HCT116 (cell line): Measurements from ENCODE around the gene SPOP. TPM values are rescaled to one million over a fixed set of nuclear protein-coding genes. Genes with fewer than 3 reads are reported as not detected.

ENCODE experiments used
- ATAC-seq: fragments of 200-7000 bp; cut with Tn5 transposase; 2 replicates; pipeline ENCODE4 v1.9.1; 2020; ENCODE audit warnings: mild to moderate bottlenecking, moderate library complexity
- BruUV-seq: library from RNA; stranded (reverse); fragments of 400-500 nt; replicated peaks from 2 replicates; lab custom pipeline; 2021; lab: Mats Ljungman, UMichigan
- CTCF ChIA-PET: fragments of 300-600 bp; sonication (Branson Sonifier 250); formaldehyde crosslinking; loops from one replicate; lab custom pipeline; 2021; ENCODE audit warnings: antibody characterized with exemption; lab: Charles Lee
- POLR2A ChIA-PET: fragments of 300-600, 350-600 bp; sonication (Branson Sonifier 250); formaldehyde crosslinking; loops from one replicate; lab custom pipeline; 2021; ENCODE audit warnings: antibody characterized with exemption; lab: Charles Lee
- RAD21 ChIA-PET, 2 experiments: fragments of 300-600 bp; sonication (Branson Sonifier 250); formaldehyde crosslinking; loops; one replicate each; lab custom pipeline; 2023; ENCODE audit warnings: low total read pairs in 2 of 2; ENCODE audit not compliant: uncharacterized antibody in 2 of 2, unreplicated experiment in 2 of 2, low non-redundant PET in 1 of 2; lab: Charles Lee
- DNase-seq: peaks from one replicate; pipeline ENCODE4 v3.0.0-alpha.2; 2010; ENCODE audit warnings: low read depth, low spot score
- H2AFZ ChIP-seq: fragments of 200-600 bp; shearing (Covaris generic), sonication (generic); 2 replicates; pipeline ENCODE4 v1.6.1; 2017; ENCODE audit warnings: low read depth, mixed run types, mixed read lengths, antibody characterized with exemption, low read length; ENCODE audit not compliant: poor library complexity, severe bottlenecking
- H3K27ac ChIP-seq: 2 replicates; pipeline ENCODE4 v1.5.1; 2012; ENCODE audit warnings: low read depth, low read length
- H3K27me3 ChIP-seq: fragments of 200-600 bp; sonication (generic); 2 replicates; pipeline ENCODE4 v1.6.1; 2016; ENCODE audit warnings: mixed run types, low read length, mixed read lengths; ENCODE audit not compliant: insufficient read depth
- H3K36me3 ChIP-seq, 2 experiments: fragments of 200-500 bp in 1 of 2; fragments of 200-600 bp in 1 of 2; sonication (Bioruptor generic) in 1 of 2; sonication (generic) in 1 of 2; 2 replicates each; pipeline versions ENCODE4 v1.5.1 to v1.6.1; 2014 to 2016; ENCODE audit warnings: low read length in 2 of 2, inconsistent platforms in 1 of 2, mixed read lengths in 1 of 2, mixed run types in 1 of 2; ENCODE audit not compliant: insufficient read depth in 2 of 2, control insufficient read depth in 1 of 2
- H3K4me1 ChIP-seq, 2 experiments: fragments of 200-600 bp in 1 of 2; sonication (generic) in 1 of 2; 2 replicates each; pipeline versions ENCODE4 v1.5.1 to v1.6.1; 2012 to 2017; ENCODE audit warnings: low read length in 2 of 2, inconsistent platforms in 1 of 2, mild to moderate bottlenecking in 1 of 2, mixed read lengths in 1 of 2, mixed run types in 1 of 2, moderate library complexity in 1 of 2; ENCODE audit not compliant: insufficient read depth in 2 of 2, control insufficient read depth in 1 of 2
- H3K4me2 ChIP-seq: fragments of 200-600 bp; sonication (generic); 2 replicates; pipeline ENCODE4 v1.6.1; 2017; ENCODE audit warnings: mixed run types, low read length, mixed read lengths
- H3K4me3 ChIP-seq, 2 experiments: fragments of 200-600 bp in 1 of 2; sonication (generic) in 1 of 2; replicated peaks in 1 of 2; 2 replicates each; pipeline ENCODE4 v1.5.1; 2011 to 2016; ENCODE audit warnings: low read length in 2 of 2, control low read depth in 1 of 2, low read depth in 1 of 2, mild to moderate bottlenecking in 1 of 2, mixed read lengths in 1 of 2, mixed run types in 1 of 2
- H3K79me2 ChIP-seq: fragments of 200-600 bp; sonication (generic); 2 replicates; pipeline ENCODE4 v1.6.1; 2017; ENCODE audit warnings: mild to moderate bottlenecking, mixed run types, low read length, moderate library complexity, mixed read lengths; ENCODE audit not compliant: insufficient read depth
- H3K9ac ChIP-seq: fragments of 200-600 bp; sonication (generic); 2 replicates; pipeline ENCODE4 v1.6.1; 2016; ENCODE audit warnings: low read length, mixed read lengths
- H3K9me2 ChIP-seq: fragments of 200-600 bp; sonication (generic), shearing (Covaris generic); 2 replicates; pipeline ENCODE4 v1.6.1; 2017; ENCODE audit warnings: mixed run types, mild to moderate bottlenecking, moderate library complexity; ENCODE audit not compliant: insufficient read depth
- H3K9me3 ChIP-seq, 2 experiments: fragments of 200-500 bp in 1 of 2; fragments of 200-600 bp in 1 of 2; sonication (Bioruptor generic) in 1 of 2; sonication (generic) in 1 of 2; 2 replicates each; pipeline ENCODE4 v1.6.1; 2014 to 2017; ENCODE audit warnings: low read length in 2 of 2, mixed read lengths in 2 of 2, inconsistent platforms in 1 of 2, low read depth in 1 of 2, mild to moderate bottlenecking in 1 of 2, mixed run types in 1 of 2, moderate library complexity in 1 of 2; ENCODE audit not compliant: control insufficient read depth in 1 of 2, insufficient read depth in 1 of 2
- H4K20me1 ChIP-seq: fragments of 200-600 bp; sonication (generic), shearing (Covaris generic); 2 replicates; pipeline ENCODE4 v1.6.1; 2017; ENCODE audit warnings: mixed run types, mild to moderate bottlenecking, moderate library complexity; ENCODE audit not compliant: insufficient read depth
- CEBPB ChIP-seq: IDR thresholded peaks from 2 replicates; pipeline ENCODE4 v1.6.1; 2012; ENCODE audit warnings: low read depth
- EZH2 ChIP-seq: fragments of 200-600 bp; sonication (generic); IDR thresholded peaks from 2 replicates; pipeline ENCODE4 v1.6.1; 2017; ENCODE audit warnings: antibody characterized with exemption, mixed run types
- FOSL1 ChIP-seq: IDR thresholded peaks from 2 replicates; pipeline ENCODE4 v1.6.1; 2012; ENCODE audit warnings: low read depth
- JUND ChIP-seq: IDR thresholded peaks from 2 replicates; pipeline ENCODE4 v1.6.1; 2012
- MAX ChIP-seq: IDR thresholded peaks from 2 replicates; pipeline ENCODE4 v1.6.1; 2012
- POLR2AphosphoS5 ChIP-seq: IDR thresholded peaks from 2 replicates; pipeline ENCODE4 v1.6.1; 2011; ENCODE audit warnings: mild to moderate bottlenecking, low read depth, low read length, moderate library complexity
- RAD21 ChIP-seq: IDR thresholded peaks from 2 replicates; pipeline ENCODE4 v1.6.1; 2012; ENCODE audit warnings: low read depth, mild to moderate bottlenecking
- SIN3A ChIP-seq: IDR thresholded peaks from 2 replicates; pipeline ENCODE4 v1.6.1; 2012; ENCODE audit warnings: low read depth
- SP1 ChIP-seq: IDR thresholded peaks from 2 replicates; pipeline ENCODE4 v1.6.1; 2012; ENCODE audit warnings: low read depth
- SRF ChIP-seq: IDR thresholded peaks from 2 replicates; pipeline ENCODE4 v1.6.1; 2012; ENCODE audit warnings: low read depth
- YY1 ChIP-seq: IDR thresholded peaks from 2 replicates; pipeline ENCODE4 v1.6.1; 2011; ENCODE audit warnings: low read length, low read depth, moderate library complexity, mild to moderate bottlenecking; ENCODE audit not compliant: insufficient replicate concordance; ENCODE audit errors: extremely low read depth
- ZFX ChIP-seq: fragments of 450-650 bp; IDR thresholded peaks from 2 replicates; pipeline ENCODE4 v1.6.1; 2017
- intact Hi-C: fragments of 100-400 bp; cut with micrococcal nuclease; formaldehyde crosslinking; loops from 2 replicates; pipeline ENCODE4 v1.10.0; 2022
- total RNA-seq: library from RNA; stranded (reverse); gene quantifications from one replicate; pipeline ENCODE4 v1.2.1, GENCODE V29; 2021; ENCODE audit not compliant: unreplicated experiment
- TF ChIP-seq, protein P1 (sequence below): IDR thresholded peaks from 2 replicates; pipeline ENCODE4 v1.6.1; 2011; ENCODE audit warnings: mild to moderate bottlenecking, low read length, moderate library complexity; ENCODE audit not compliant: insufficient replicate concordance; ENCODE audit errors: extremely low read depth
- TF ChIP-seq, protein P2 (sequence below): IDR thresholded peaks from 2 replicates; pipeline ENCODE4 v1.6.1; 2012; ENCODE audit warnings: low read depth
- TF ChIP-seq, protein P3 (sequence below): IDR thresholded peaks from 2 replicates; pipeline ENCODE4 v1.6.1; 2012
- TF ChIP-seq, protein P4 (sequence below), 3 experiments: fragments of 200-600 bp in 1 of 3; sonication (generic) in 1 of 3; IDR thresholded peaks in 2 of 3; conservative IDR thresholded peaks in 1 of 3; 2 replicates each; pipeline ENCODE4 v1.5.1; 2012 to 2017; ENCODE audit warnings: low read depth in 2 of 3, low read length in 2 of 3, antibody characterized with exemption in 1 of 3, borderline replicate concordance in 1 of 3, control low read depth in 1 of 3, mild to moderate bottlenecking in 1 of 3, mixed read lengths in 1 of 3, mixed run types in 1 of 3, moderate library complexity in 1 of 3; ENCODE audit not compliant: insufficient read depth in 1 of 3

The SPOP gene
- total RNA-seq, 1 experiment from 2014 or later: 85.1 TPM

- CTCF ChIA-PET: interaction anchor here (0.6 kb wide), 2 partner anchors 14 to 163 kb away, joined by 3 read pairs; no protein-coding TSS in a partner anchor
- no peak for DNase-seq
- BruUV-seq: no TSS peak
These were observed 47.6 kb downstream of the SPOP start for GRCh38 chr17:49630113-49630900.

More at GRCh38 chr17:49630113-49630900, 47.6 kb downstream of the SPOP start:
- Histone ChIP-seq H3K9me2 (no peaks in the 10 kb centered on the region), H3K4me3 (no peak overlapping the region), H3K36me3 (no peaks in the 10 kb centered on the region), H3K27ac (no peak overlapping the region), H3K4me1 (no peaks in the 10 kb centered on the region), H4K20me1 (no peaks in the 10 kb centered on the region; the same call in 1 of the 2 replicates), H3K4me2 (no peak overlapping the region), H3K9me3 (no peaks in the 10 kb centered on the region), H3K79me2 (peaks cover 80% of the 10 kb centered on the region), H3K9ac (no peak overlapping the region), H2AFZ (no peak overlapping the region), H3K27me3 (no peaks in the 10 kb centered on the region)
- ChIA-PET POLR2A (interaction anchor here (1.0 kb wide), 1 partner anchor 16 kb away, joined by 3 read pairs; no protein-coding TSS in a partner anchor), RAD21 (no interaction called here)
- intact Hi-C loops: no loop called here
- TF ChIP-seq SIN3A (no peak), SRF (no peak), SP1 (no peak), RAD21 (no peak), MAX (no peak), CEBPB (no peak), ZFX (no peak), EZH2 (no peak), FOSL1 (no peak), POLR2AphosphoS5 (no peak), JUND (no peak), YY1 (no peak)
- TF ChIP-seq, protein P1, sequence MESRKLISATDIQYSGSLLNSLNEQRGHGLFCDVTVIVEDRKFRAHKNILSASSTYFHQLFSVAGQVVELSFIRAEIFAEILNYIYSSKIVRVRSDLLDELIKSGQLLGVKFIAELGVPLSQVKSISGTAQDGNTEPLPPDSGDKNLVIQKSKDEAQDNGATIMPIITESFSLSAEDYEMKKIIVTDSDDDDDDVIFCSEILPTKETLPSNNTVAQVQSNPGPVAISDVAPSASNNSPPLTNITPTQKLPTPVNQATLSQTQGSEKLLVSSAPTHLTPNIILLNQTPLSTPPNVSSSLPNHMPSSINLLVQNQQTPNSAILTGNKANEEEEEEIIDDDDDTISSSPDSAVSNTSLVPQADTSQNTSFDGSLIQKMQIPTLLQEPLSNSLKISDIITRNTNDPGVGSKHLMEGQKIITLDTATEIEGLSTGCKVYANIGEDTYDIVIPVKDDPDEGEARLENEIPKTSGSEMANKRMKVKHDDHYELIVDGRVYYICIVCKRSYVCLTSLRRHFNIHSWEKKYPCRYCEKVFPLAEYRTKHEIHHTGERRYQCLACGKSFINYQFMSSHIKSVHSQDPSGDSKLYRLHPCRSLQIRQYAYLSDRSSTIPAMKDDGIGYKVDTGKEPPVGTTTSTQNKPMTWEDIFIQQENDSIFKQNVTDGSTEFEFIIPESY: no peak
- TF ChIP-seq, protein P2, sequence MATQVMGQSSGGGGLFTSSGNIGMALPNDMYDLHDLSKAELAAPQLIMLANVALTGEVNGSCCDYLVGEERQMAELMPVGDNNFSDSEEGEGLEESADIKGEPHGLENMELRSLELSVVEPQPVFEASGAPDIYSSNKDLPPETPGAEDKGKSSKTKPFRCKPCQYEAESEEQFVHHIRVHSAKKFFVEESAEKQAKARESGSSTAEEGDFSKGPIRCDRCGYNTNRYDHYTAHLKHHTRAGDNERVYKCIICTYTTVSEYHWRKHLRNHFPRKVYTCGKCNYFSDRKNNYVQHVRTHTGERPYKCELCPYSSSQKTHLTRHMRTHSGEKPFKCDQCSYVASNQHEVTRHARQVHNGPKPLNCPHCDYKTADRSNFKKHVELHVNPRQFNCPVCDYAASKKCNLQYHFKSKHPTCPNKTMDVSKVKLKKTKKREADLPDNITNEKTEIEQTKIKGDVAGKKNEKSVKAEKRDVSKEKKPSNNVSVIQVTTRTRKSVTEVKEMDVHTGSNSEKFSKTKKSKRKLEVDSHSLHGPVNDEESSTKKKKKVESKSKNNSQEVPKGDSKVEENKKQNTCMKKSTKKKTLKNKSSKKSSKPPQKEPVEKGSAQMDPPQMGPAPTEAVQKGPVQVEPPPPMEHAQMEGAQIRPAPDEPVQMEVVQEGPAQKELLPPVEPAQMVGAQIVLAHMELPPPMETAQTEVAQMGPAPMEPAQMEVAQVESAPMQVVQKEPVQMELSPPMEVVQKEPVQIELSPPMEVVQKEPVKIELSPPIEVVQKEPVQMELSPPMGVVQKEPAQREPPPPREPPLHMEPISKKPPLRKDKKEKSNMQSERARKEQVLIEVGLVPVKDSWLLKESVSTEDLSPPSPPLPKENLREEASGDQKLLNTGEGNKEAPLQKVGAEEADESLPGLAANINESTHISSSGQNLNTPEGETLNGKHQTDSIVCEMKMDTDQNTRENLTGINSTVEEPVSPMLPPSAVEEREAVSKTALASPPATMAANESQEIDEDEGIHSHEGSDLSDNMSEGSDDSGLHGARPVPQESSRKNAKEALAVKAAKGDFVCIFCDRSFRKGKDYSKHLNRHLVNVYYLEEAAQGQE: no peak
- TF ChIP-seq, protein P3, sequence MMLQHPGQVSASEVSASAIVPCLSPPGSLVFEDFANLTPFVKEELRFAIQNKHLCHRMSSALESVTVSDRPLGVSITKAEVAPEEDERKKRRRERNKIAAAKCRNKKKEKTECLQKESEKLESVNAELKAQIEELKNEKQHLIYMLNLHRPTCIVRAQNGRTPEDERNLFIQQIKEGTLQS: no peak
- TF ChIP-seq, protein P4, sequence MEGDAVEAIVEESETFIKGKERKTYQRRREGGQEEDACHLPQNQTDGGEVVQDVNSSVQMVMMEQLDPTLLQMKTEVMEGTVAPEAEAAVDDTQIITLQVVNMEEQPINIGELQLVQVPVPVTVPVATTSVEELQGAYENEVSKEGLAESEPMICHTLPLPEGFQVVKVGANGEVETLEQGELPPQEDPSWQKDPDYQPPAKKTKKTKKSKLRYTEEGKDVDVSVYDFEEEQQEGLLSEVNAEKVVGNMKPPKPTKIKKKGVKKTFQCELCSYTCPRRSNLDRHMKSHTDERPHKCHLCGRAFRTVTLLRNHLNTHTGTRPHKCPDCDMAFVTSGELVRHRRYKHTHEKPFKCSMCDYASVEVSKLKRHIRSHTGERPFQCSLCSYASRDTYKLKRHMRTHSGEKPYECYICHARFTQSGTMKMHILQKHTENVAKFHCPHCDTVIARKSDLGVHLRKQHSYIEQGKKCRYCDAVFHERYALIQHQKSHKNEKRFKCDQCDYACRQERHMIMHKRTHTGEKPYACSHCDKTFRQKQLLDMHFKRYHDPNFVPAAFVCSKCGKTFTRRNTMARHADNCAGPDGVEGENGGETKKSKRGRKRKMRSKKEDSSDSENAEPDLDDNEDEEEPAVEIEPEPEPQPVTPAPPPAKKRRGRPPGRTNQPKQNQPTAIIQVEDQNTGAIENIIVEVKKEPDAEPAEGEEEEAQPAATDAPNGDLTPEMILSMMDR (IDR thresholded peaks at IDR 0.05 in 2 of 3, conservative IDR thresholded peaks at IDR 0.05 in 1 of 3; ENCODE audit: borderline replicate concordance in 1 of 3, insufficient read depth in 1 of 3, low read depth in 2 of 3, low read length in 2 of 3): no peak
- ATAC-seq: no peak
